ENCODE measurements around the gene LRRC8D. TPM values are rescaled to one million over a fixed set of nuclear protein-coding genes. Genes with fewer than 3 reads are reported as not detected.

LRRC8D gene
- total RNA-seq, 1 experiment from 2014 or later = 43.3 TPM

- TF ChIP-seq POLR2AphosphoS5 (IDR thresholded peaks at IDR 0.05; ENCODE audit: low read depth, low read length) (no peak), SIN3A (IDR thresholded peaks at IDR 0.05; ENCODE audit: borderline replicate concordance, insufficient read depth, low read depth, low read length) (no peak), REST (IDR thresholded peaks at IDR 0.05; ENCODE audit: insufficient read depth in 1 of 2, low read depth in 2 of 2, low read length in 1 of 2) (no peak), CTCF (IDR thresholded peaks at IDR 0.05) (no peak), TCF7L2 (IDR thresholded peaks at IDR 0.05; ENCODE audit: low read depth, low read length) (no peak)
- Histone ChIP-seq H3K4me1 (ENCODE audit: control insufficient read depth, insufficient read depth, low read length) (peaks cover 5% of the 10 kb centered on the region; the same call in 1 of the 2 replicates), H3K27ac (ENCODE audit: low read length) (no peak overlapping the region), H3K36me3 (ENCODE audit: control insufficient read depth, insufficient read depth, low read length) (no peaks in the 10 kb centered on the region), H3K4me3 (ENCODE audit: low read depth in 2 of 2, low read length in 2 of 2) (no peak overlapping the region), H3K27me3 (ENCODE audit: control insufficient read depth, insufficient read depth, low read length) (no peaks in the 10 kb centered on the region), H3K9me3 (ENCODE audit: control insufficient read depth, insufficient read depth, low read depth, low read length) (no peaks in the 10 kb centered on the region)
- no peak for ATAC-seq
- intact Hi-C loops (cut with micrococcal nuclease; ENCODE audit: unreplicated experiment) = no loop called here
- CTCF ChIA-PET = no interaction called here
- DNase-seq (ENCODE audit: low read depth, low spot score) = no peak
- BruUV-seq (replicated peaks) = no TSS peak
- POLR2A ChIA-PET = no interaction called here
- in situ Hi-C loops (cut with HindIII; ENCODE audit: low pct_unique_long_range_greater_than_20kb, low sequenced_read_pairs) = no loop called here
Measured at GRCh38 chr1:89836252-89837035, 15.6 kb downstream of the LRRC8D start.

- no peak for ATAC-seq
- CTCF ChIA-PET = no interaction called here
Measured at GRCh38 chr1:89837036-89837481, 16.2 kb downstream of the LRRC8D start.

More at GRCh38 chr1:89837036-89837481, 16.2 kb downstream of the LRRC8D start:
- intact Hi-C loops (cut with micrococcal nuclease; ENCODE audit: unreplicated experiment) (no loop called here), in situ Hi-C loops (cut with HindIII; ENCODE audit: low pct_unique_long_range_greater_than_20kb, low sequenced_read_pairs) (no loop called here)
- Histone ChIP-seq H3K36me3 (ENCODE audit: control insufficient read depth, insufficient read depth, low read length) (no peaks in the 10 kb centered on the region), H3K4me3 (ENCODE audit: low read depth in 2 of 2, low read length in 2 of 2) (no peak overlapping the region), H3K9me3 (ENCODE audit: control insufficient read depth, insufficient read depth, low read depth, low read length) (no peaks in the 10 kb centered on the region), H3K27me3 (ENCODE audit: control insufficient read depth, insufficient read depth, low read length) (no peaks in the 10 kb centered on the region), H3K27ac (ENCODE audit: low read length) (no peak overlapping the region), H3K4me1 (ENCODE audit: control insufficient read depth, insufficient read depth, low read length) (peaks cover 2% of the 10 kb centered on the region)
- POLR2A ChIA-PET = no interaction called here
- DNase-seq (ENCODE audit: low read depth, low spot score) = no peak
- BruUV-seq (replicated peaks) = no TSS peak
- no peak for TF ChIP-seq REST (IDR thresholded peaks at IDR 0.05; ENCODE audit: insufficient read depth in 1 of 2, low read depth in 2 of 2, low read length in 1 of 2)
- TF ChIP-seq SIN3A (IDR thresholded peaks at IDR 0.05; ENCODE audit: borderline replicate concordance, insufficient read depth, low read depth, low read length) = no peak
- TF ChIP-seq CTCF (IDR thresholded peaks at IDR 0.05) = no peak
- TF ChIP-seq POLR2AphosphoS5 (IDR thresholded peaks at IDR 0.05; ENCODE audit: low read depth, low read length) = no peak

All from Panc1 (cell line).